ENCODE results near the gene GSTM2.

GSTM2 gene

GRCh38 chr1:109718495-109718894, 50.6 kb downstream of the GSTM2 start:
- no peak for DNase-seq

GRCh38 chr1:109719337-109719837, 51.5 kb downstream of the GSTM2 start:
- DNase-seq = no peak

GRCh38 chr1:109721042-109721441, 53.2 kb downstream of the GSTM2 start:
- DNase-seq = no peak

- DNase-seq = no peak
Measured at GRCh38 chr1:109721971-109722370, 54.1 kb downstream of the GSTM2 start.

GRCh38 chr1:109722908-109723691, 55.2 kb downstream of the GSTM2 start:
- no peak for DNase-seq

Data from activated T-cell treated with anti-CD3 and anti-CD28 coated beads for 4 hours (primary cell).